Body of pancreas (tissue), 4 donors: ENCODE data around the gene PCDHB16. TPM values are rescaled to one million over a fixed set of nuclear protein-coding genes. Genes with fewer than 3 reads are reported as not detected.
"Not testable (repeated sequence)": the region's sequence is repeated elsewhere in the genome, so short reads cannot be mapped to it uniquely, and the experiment has no call there.

Experiments used
- ATAC-seq: fragments of 150-250 bp; one replicate; pipeline ENCODE4 v1.9.1; 2016
- DNase-seq, 4 donors: peaks; one replicate each; pipeline ENCODE4 v3.0.0-alpha.2; 2019
- H3K27ac ChIP-seq, 4 donors: fragments of 200-600 bp; sonication (generic); 1 replicate in 3 of 4; 2 replicates in 1 of 4; pipeline versions ENCODE4 v1.5.1 to v1.6.1; 2016 to 2019; ENCODE audit warnings: mild to moderate bottlenecking in 1 of 4, mixed read lengths in 1 of 4, moderate library complexity in 1 of 4
- H3K27me3 ChIP-seq, 2 donors: fragments of 200-600 bp; sonication (generic); one replicate each; pipeline ENCODE4 v1.6.0; 2016; ENCODE audit warnings: mild to moderate bottlenecking in 1 of 2
- H3K36me3 ChIP-seq, 2 donors: fragments of 200-600 bp; sonication (generic); replicated peaks in 1 of 2; 2 replicates each; pipeline ENCODE4 v1.5.1; 2016; ENCODE audit warnings: low read depth in 2 of 2; ENCODE audit not compliant: insufficient read depth in 1 of 2
- H3K4me1 ChIP-seq: fragments of 200-600 bp; sonication (generic); one replicate; pipeline ENCODE4 v1.6.0; 2016
- H3K4me3 ChIP-seq, 2 donors: fragments of 200-600 bp; sonication (generic); 1 replicate in 1 of 2; 2 replicates in 1 of 2; pipeline ENCODE4 v1.5.1; 2016 to 2019
- H3K9me3 ChIP-seq, 3 donors: fragments of 200-600 bp; sonication (generic); 1 replicate in 2 of 3; 2 replicates in 1 of 3; pipeline ENCODE4 v1.5.1; 2016
- POLR2A ChIP-seq, 3 donors: fragments of 450-650 bp; IDR thresholded peaks; one replicate each; pipeline ENCODE4 v1.6.1; 2016; ENCODE audit warnings: antibody characterized with exemption in 3 of 3, mild to moderate bottlenecking in 2 of 3
- WGBS, 2 donors: methylation state at CpG; one replicate each; pipeline ENCODE4 v1.1.5; 2017; 5-methylcytosine and 5-hydroxymethylcytosine counted together
- intact Hi-C: fragments of 100-400 bp; cut with DNase I; formaldehyde crosslinking; loops from one replicate; pipeline ENCODE4 v1.15.1; 2023
- total RNA-seq, 2 donors: library from RNA; depleted of rRNA; stranded (reverse); fragments of >200 nt; gene quantifications; one replicate each; pipeline ENCODE4 v1.1.0, GENCODE V29; 2016
- TF ChIP-seq, protein P1 (sequence below), 7 experiments: fragments of 450-650 bp in 4 of 7; fragments of 200-600 bp in 3 of 7; sonication (generic) in 3 of 7; IDR thresholded peaks; one replicate each; pipeline ENCODE4 v1.5.1; 2016 to 2019; ENCODE audit warnings: antibody characterized with exemption in 7 of 7

PCDHB16 gene
- total RNA-seq, 2 donors from 2014 or later = 2.1 to 4.6 TPM

DNA sequence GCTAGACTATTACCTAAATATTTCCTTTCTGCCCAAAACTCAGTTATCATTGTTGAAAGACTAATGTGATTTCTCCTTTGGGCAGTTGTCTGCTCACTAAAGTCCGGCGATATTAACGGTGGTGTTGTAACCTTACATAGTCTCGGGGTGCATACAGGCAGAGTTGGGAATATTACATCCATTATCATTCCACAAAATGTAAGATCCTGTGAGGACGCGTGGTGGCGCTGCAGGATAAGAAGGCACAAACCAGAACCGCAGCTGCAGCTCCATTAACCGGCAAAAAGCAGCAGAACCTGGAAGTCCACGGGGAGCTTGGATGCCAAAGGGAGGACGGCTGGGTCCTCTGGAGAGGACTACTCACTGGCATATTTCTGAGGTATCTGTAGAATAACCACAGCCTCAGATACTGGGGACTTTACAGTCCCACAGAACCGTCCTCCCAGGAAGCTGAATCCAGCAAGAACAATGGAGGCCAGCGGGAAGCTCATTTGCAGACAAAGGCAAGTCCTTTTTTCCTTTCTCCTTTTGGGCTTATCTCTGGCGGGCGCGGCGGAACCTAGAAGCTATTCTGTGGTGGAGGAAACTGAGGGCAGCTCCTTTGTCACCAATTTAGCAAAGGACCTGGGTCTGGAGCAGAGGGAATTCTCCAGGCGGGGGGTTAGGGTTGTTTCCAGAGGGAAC, 31.6 kb downstream of the PCDHB16 start, which contains the start of gene PCDHB13:
Gene PCDHB13, plus strand, starts transcription at position 264 of the 684 bp plus-strand sequence. Its CDS starts 205 bp downstream, at position 469.
- ATAC-seq (peak; percentile 73), DNase-seq (peak; percentile 58 to 77 (median 70))
- H3K36me3 ChIP-seq, intact Hi-C loops, H3K27me3 ChIP-seq, H3K4me3 ChIP-seq, H3K27ac ChIP-seq, H3K4me1 ChIP-seq: not testable (repeated sequence)
- TF ChIP-seq POLR2A (IDR thresholded peaks at IDR 0.05) = peak in 2 of 3 donors; percentile 6 to 14
- TF ChIP-seq, protein P1, sequence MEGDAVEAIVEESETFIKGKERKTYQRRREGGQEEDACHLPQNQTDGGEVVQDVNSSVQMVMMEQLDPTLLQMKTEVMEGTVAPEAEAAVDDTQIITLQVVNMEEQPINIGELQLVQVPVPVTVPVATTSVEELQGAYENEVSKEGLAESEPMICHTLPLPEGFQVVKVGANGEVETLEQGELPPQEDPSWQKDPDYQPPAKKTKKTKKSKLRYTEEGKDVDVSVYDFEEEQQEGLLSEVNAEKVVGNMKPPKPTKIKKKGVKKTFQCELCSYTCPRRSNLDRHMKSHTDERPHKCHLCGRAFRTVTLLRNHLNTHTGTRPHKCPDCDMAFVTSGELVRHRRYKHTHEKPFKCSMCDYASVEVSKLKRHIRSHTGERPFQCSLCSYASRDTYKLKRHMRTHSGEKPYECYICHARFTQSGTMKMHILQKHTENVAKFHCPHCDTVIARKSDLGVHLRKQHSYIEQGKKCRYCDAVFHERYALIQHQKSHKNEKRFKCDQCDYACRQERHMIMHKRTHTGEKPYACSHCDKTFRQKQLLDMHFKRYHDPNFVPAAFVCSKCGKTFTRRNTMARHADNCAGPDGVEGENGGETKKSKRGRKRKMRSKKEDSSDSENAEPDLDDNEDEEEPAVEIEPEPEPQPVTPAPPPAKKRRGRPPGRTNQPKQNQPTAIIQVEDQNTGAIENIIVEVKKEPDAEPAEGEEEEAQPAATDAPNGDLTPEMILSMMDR (IDR thresholded peaks at IDR 0.05) = peak in 5 of 7 experiments; percentile 19 to 62 (median 58)
- H3K9me3 ChIP-seq = peaks cover 0 to 36% (median 0%) of the 10 kb centered on the region in 3 donors
- WGBS, 2 donors = 6% methylated on average over 9 to 13 of the region's 18 CpGs

DNA sequence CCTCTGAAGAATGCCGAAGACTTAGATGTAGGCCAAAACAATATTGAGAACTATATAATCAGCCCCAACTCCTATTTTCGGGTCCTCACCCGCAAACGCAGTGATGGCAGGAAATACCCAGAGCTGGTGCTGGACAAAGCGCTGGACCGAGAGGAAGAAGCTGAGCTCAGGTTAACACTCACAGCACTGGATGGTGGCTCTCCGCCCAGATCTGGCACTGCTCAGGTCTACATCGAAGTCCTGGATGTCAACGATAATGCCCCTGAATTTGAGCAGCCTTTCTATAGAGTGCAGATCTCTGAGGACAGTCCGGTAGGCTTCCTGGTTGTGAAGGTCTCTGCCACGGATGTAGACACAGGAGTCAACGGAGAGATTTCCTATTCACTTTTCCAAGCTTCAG, 32.4 kb downstream of the PCDHB16 start:
- H3K36me3 ChIP-seq, H3K27ac ChIP-seq, H3K4me1 ChIP-seq, H3K27me3 ChIP-seq, ATAC-seq, H3K4me3 ChIP-seq, intact Hi-C loops, DNase-seq: not testable (repeated sequence)
- peaks cover 0 to 43% (median 0%) of the 10 kb centered on the region in 3 donors for H3K9me3 ChIP-seq
- 38 to 71% methylated on average over 10 to 12 of the region's 12 CpGs for WGBS, 2 donors

DNA sequence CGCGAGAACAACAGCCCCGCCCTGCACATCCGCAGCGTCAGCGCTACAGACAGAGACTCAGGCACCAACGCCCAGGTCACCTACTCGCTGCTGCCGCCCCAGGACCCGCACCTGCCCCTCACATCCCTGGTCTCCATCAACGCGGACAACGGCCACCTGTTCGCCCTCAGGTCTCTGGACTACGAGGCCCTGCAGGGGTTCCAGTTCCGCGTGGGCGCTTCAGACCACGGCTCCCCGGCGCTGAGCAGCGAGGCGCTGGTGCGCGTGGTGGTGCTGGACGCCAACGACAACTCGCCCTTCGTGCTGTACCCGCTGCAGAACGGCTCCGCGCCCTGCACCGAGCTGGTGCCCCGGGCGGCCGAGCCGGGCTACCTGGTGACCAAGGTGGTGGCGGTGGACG, 33.3 kb downstream of the PCDHB16 start:
- H3K4me3 ChIP-seq, H3K36me3 ChIP-seq, DNase-seq, H3K27me3 ChIP-seq, ATAC-seq, H3K27ac ChIP-seq, intact Hi-C loops, H3K4me1 ChIP-seq: not testable (repeated sequence)
- peaks cover 0 to 46% (median 0%) of the 10 kb centered on the region in 3 donors for H3K9me3 ChIP-seq
- 26 to 45% methylated on average over 19 to 26 of the region's 40 CpGs for WGBS, 2 donors

DNA sequence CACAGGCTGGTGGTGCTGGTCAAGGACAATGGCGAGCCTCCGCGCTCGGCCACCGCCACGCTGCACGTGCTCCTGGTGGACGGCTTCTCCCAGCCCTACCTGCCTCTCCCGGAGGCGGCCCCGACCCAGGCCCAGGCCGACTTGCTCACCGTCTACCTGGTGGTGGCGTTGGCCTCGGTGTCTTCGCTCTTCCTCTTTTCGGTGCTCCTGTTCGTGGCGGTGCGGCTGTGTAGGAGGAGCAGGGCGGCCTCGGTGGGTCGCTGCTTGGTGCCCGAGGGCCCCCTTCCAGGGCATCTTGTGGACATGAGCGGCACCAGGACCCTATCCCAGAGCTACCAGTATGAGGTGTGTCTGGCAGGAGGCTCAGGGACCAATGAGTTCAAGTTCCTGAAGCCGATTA, 33.8 kb downstream of the PCDHB16 start:
- H3K4me1 ChIP-seq, ATAC-seq, H3K36me3 ChIP-seq, DNase-seq, H3K27me3 ChIP-seq, intact Hi-C loops, H3K27ac ChIP-seq, H3K4me3 ChIP-seq: not testable (repeated sequence)
- WGBS, 2 donors = 29 to 73% methylated on average over 1 to 19 of the region's 26 CpGs
- H3K9me3 ChIP-seq = peaks cover 0 to 52% (median 0%) of the 10 kb centered on the region in 3 donors

DNA sequence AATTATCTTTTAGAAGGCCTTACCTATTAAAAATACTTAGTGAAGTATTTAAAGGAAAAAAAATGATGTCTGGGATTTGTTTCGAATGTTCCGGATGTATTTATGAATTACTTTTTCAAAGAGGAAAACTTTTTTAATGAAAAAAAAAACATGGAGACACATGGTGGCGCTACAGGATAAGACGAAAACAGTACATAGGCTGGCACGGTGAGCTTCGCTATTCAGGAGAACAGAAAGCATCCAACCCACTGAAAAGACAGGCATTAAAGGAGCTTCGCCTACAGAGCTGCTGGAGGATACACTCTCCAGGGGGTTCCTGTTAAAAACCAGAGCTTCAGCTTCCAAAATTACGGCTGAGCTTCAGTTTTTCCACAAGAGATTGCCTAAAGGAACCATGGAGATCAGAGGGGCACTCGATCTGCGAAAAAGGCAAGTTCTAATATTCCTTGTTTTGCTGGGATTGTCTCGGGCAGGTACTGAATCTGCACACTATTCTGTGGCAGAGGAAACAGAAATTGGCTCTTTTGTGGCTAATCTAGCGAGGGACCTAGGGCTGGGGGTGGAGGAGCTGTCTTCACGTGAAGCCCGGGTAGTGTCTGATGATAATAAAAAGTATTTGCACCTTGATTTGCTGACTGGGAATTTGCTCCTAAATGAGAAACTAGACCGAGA, 41.1 kb downstream of the PCDHB16 start, which contains the start of gene PCDHB14:
Gene PCDHB14, plus strand, starts transcription at position 232 of the 672 bp plus-strand sequence. Its CDS starts 163 bp downstream, at position 395.
- H3K4me3 ChIP-seq = no peak within 1 kb of the TSS
- no peaks in the 10 kb centered on the region for H3K27me3 ChIP-seq
- intact Hi-C loops = no loop called here
- no peak within 1 kb of the TSS for H3K27ac ChIP-seq
- peak in 1 of 3 donors; percentile 8 for TF ChIP-seq POLR2A (IDR thresholded peaks at IDR 0.05)
- TF ChIP-seq, protein P1 (IDR thresholded peaks at IDR 0.05) = peak in 1 of 7 experiments; percentile 10
- 29 to 41% methylated on average over 15 of the region's 15 CpGs for WGBS, 2 donors
- DNase-seq = peak in 1 of 4 donors; percentile 15
- no peaks in the 10 kb centered on the region for H3K36me3 ChIP-seq
- H3K4me1 ChIP-seq = no peaks in the 10 kb centered on the region
- ATAC-seq = no peak
- peaks cover 0 to 73% (median 2%) of the 10 kb centered on the region in 3 donors for H3K9me3 ChIP-seq

DNA sequence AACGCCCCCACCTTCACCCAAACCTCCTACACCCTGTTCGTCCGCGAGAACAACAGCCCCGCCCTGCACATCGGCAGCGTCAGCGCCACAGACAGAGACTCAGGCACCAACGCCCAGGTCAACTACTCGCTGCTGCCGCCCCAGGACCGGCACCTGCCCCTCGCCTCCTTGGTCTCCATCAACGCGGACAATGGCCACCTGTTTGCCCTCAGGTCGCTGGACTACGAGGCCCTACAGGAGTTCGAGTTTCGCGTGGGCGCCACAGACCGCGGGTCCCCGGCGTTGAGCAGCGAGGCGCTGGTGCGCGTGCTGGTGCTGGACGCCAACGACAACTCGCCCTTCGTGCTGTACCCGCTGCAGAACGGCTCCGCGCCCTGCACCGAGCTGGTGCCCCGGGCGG, 42.7 kb downstream of the PCDHB16 start:
- ATAC-seq, H3K27ac ChIP-seq, H3K27me3 ChIP-seq, intact Hi-C loops, H3K4me3 ChIP-seq, H3K36me3 ChIP-seq, DNase-seq, H3K4me1 ChIP-seq: not testable (repeated sequence)
- 19 to 26% methylated on average over 33 of the region's 40 CpGs for WGBS, 2 donors
- H3K9me3 ChIP-seq = peaks cover 0 to 59% (median 2%) of the 10 kb centered on the region in 3 donors

DNA sequence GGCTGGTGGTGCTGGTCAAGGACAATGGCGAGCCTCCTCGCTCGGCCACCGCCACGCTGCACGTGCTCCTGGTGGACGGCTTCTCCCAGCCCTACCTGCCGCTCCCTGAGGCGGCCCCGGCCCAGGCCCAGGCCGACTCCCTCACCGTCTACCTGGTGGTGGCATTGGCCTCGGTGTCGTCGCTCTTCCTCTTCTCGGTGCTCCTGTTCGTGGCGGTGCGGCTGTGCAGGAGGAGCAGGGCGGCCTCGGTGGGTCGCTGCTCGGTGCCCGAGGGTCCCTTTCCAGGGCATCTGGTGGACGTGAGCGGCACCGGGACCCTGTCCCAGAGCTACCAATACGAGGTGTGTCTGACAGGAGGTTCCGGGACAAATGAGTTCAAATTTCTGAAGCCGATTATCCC, 43.2 kb downstream of the PCDHB16 start:
- ATAC-seq, DNase-seq, H3K27me3 ChIP-seq, H3K27ac ChIP-seq, H3K4me3 ChIP-seq, intact Hi-C loops, H3K36me3 ChIP-seq, H3K4me1 ChIP-seq: not testable (repeated sequence)
- peaks cover 0 to 55% (median 2%) of the 10 kb centered on the region in 3 donors for H3K9me3 ChIP-seq
- 21 to 47% methylated on average over 6 to 28 of the region's 30 CpGs for WGBS, 2 donors
